ENCODE measurements around the gene GSG1L.

DNA sequence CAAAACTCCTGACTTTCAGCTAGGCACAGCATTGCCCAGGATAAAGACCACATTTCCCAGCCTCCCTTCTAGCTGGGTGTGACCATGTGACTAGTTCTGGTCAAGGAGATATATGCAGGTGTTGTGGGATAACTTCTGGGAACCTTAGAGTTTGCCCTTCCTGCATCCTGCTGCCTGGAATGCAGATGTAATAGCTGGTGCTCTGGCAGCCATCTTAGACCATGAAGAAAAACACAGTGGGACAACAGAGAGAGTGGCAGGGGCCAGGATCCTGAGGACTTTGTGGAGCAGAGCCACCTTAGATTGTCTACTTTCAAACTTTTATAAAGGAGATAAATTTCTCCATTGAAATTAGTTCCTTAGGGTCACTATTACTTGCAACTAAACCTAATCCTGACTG, 101.3 kb downstream of the GSG1L start:
- TF ChIP-seq, protein P1, sequence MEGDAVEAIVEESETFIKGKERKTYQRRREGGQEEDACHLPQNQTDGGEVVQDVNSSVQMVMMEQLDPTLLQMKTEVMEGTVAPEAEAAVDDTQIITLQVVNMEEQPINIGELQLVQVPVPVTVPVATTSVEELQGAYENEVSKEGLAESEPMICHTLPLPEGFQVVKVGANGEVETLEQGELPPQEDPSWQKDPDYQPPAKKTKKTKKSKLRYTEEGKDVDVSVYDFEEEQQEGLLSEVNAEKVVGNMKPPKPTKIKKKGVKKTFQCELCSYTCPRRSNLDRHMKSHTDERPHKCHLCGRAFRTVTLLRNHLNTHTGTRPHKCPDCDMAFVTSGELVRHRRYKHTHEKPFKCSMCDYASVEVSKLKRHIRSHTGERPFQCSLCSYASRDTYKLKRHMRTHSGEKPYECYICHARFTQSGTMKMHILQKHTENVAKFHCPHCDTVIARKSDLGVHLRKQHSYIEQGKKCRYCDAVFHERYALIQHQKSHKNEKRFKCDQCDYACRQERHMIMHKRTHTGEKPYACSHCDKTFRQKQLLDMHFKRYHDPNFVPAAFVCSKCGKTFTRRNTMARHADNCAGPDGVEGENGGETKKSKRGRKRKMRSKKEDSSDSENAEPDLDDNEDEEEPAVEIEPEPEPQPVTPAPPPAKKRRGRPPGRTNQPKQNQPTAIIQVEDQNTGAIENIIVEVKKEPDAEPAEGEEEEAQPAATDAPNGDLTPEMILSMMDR (IDR thresholded peaks at IDR 0.05; ENCODE audit: insufficient read depth, low read length, poor library complexity, severe bottlenecking): no peak
- no peak for TF ChIP-seq EZH2phosphoT487 (conservative IDR thresholded peaks at IDR 0.05; ENCODE audit: low read length)
